ENCODE measurements around the gene ZBTB38. TPM values are rescaled to one million over a fixed set of nuclear protein-coding genes. Genes with fewer than 3 reads are reported as not detected.

ZBTB38 gene
- total and polyA plus RNA-seq, 2 experiments from 2014 or later = 112 to 175 TPM

DNA sequence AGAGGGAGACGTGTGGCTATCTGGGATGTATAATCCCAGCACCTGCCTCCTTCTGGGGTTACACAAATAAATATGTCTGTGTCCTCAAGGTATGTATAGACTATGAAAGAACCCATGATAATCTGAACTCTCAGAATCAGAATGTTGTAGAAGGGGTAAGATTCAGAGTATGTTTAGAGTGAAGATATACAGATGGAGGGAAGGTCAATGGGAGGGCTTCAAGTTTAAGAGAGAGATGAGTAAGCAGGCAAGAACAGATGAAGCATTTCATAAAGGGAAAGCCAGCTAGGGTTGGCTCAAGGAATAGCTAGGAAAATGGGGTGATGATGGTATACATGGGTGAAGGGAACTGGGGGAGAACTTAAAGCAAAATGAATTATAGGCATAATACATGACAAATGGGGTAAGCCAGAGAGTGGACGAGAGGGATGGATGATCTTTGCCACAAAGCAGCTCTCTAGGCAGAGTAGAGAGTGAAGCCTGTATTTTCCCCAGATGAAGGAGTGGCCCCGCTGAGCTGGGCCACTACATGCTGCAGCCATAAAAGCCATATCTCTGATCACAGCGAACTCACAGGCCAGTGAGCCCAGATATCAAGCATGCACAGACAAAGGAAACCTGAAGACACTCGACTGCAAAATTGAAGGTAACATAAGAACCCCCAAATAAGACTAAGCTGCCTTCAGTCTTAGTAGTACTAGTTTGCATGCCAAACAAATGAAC lies 15.9 kb upstream of the ZBTB38 start:
- 89 to 92% methylated on average over 5 of the region's 5 CpGs for WGBS, 2 experiments (ENCODE audit: low coverage in 1 of 2, low lambda C conversion rate in 2 of 2, missing lambda C conversion rate in 2 of 2)
- H3K27me3 ChIP-seq (replicated peaks; ENCODE audit: insufficient read depth) = no peaks in the 10 kb centered on the region
- in situ Hi-C loops (cut with MboI) = no loop called here
- no peak for TF ChIP-seq EZH2 (IDR thresholded peaks at IDR 0.05; ENCODE audit: insufficient read depth, poor library complexity, severe bottlenecking)
- no peak for TF ChIP-seq EZH2phosphoT487 (IDR thresholded peaks at IDR 0.05; ENCODE audit: insufficient read depth, low read depth)
- H3K4me3 ChIP-seq = no peak overlapping the region
- H3K79me2 ChIP-seq (ENCODE audit: insufficient read depth) = no peaks in the 10 kb centered on the region
- no peaks in the 10 kb centered on the region for H3K36me3 ChIP-seq (ENCODE audit: low read depth)
- peaks cover 13% of the 10 kb centered on the region for H3K4me1 ChIP-seq (ENCODE audit: insufficient read depth)
- no peaks in the 10 kb centered on the region for H4K20me1 ChIP-seq (ENCODE audit: insufficient read depth)
- no peak overlapping the region for H3K4me2 ChIP-seq (ENCODE audit: unreplicated experiment)
- no peak overlapping the region for H3K9ac ChIP-seq
- H3K9me3 ChIP-seq (ENCODE audit: low read depth) = no peaks in the 10 kb centered on the region
- no peak for DNase-seq
- H2AFZ ChIP-seq = no peak overlapping the region
- peaks cover 23% of the 10 kb centered on the region for H3F3A ChIP-seq (ENCODE audit: insufficient read depth)
- no peak overlapping the region for H3K27ac ChIP-seq
- no peaks in the 10 kb centered on the region for H3K9me2 ChIP-seq (ENCODE audit: insufficient read depth)

DNA sequence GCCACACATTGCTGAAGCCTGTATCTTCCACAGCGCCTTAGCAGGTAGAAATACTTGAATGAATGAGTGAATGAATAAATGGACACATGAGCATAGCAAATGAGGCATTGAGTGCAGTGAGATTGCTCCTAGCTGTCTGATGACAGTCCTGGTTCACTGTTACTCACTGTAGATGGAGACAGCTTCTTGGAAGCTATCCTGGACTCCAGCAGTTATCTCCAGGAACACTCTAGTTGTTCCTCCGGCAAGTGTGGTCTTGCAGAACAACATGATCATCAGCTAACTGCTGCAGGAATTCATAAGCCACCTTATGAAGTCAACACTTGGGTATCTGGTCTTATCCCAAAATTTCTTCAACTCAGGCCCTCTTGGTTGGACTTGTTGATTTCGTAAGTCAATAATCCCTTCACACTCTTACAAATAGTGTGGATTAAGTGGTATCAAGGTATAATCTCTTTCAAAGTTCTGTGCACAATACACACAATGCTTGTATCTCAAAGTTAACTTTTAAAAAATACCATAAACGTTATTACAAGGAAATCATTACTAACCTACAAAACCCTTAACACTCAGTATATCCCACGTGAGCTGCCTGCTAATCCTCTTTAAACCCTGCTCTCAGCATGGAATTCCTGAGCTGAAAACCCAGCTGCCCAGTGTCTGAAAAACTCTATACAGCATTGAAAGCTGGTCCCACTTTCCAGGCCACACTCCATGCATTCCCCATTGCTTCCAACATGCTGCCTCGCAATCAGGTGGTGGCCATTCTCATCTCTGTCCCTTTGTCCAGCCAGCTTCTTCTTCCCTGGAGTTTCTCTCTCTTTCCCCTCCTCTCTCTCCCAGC lies 14.4 kb upstream of the ZBTB38 start:
- H4K20me1 ChIP-seq (ENCODE audit: insufficient read depth) = no peaks in the 10 kb centered on the region
- no peak overlapping the region for H3K4me2 ChIP-seq (ENCODE audit: unreplicated experiment)
- no peak overlapping the region for H3K27ac ChIP-seq
- H3K4me3 ChIP-seq = no peak overlapping the region
- no peaks in the 10 kb centered on the region for H3K9me2 ChIP-seq (ENCODE audit: insufficient read depth)
- H3F3A ChIP-seq (ENCODE audit: insufficient read depth) = peaks cover 23% of the 10 kb centered on the region
- H3K4me1 ChIP-seq (ENCODE audit: insufficient read depth) = peaks cover 10% of the 10 kb centered on the region; the same call in 1 of the 2 replicates
- TF ChIP-seq EZH2 (IDR thresholded peaks at IDR 0.05; ENCODE audit: insufficient read depth, poor library complexity, severe bottlenecking) = no peak
- no peak for TF ChIP-seq EZH2phosphoT487 (IDR thresholded peaks at IDR 0.05; ENCODE audit: insufficient read depth, low read depth)
- no peaks in the 10 kb centered on the region for H3K9me3 ChIP-seq (ENCODE audit: low read depth)
- no peaks in the 10 kb centered on the region for H3K36me3 ChIP-seq (ENCODE audit: low read depth)
- no peaks in the 10 kb centered on the region for H3K27me3 ChIP-seq (replicated peaks; ENCODE audit: insufficient read depth)
- H3K9ac ChIP-seq = no peak overlapping the region
- WGBS, 2 experiments (ENCODE audit: low coverage in 1 of 2, low lambda C conversion rate in 2 of 2, missing lambda C conversion rate in 2 of 2) = 83 to 84% methylated on average over 6 of the region's 6 CpGs
- no peaks in the 10 kb centered on the region for H3K79me2 ChIP-seq (ENCODE audit: insufficient read depth)
- in situ Hi-C loops (cut with MboI) = no loop called here
- peak; percentile 66 for DNase-seq
- H2AFZ ChIP-seq = no peak overlapping the region

DNA sequence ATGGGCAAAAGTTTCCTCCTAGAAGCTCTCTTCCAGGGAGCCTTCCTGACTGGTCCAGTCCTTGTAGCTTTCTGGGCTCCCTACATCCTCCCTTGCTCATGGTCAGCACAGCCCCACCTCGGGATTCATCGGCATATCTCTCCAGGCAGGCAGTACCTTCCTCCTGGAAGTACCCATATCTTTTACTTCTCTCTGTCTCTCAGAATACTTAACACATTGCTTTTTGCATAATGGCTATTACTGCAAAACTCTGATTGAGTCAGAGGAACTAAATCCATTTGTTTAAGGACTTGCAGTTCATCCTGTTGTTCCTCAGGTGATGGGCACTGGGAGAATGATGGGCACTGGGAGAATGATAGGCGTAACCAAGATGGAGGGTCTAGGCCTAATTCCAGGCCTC lies 13.8 kb upstream of the ZBTB38 start:
- in situ Hi-C loops (cut with MboI) = no loop called here
- H3F3A ChIP-seq (ENCODE audit: insufficient read depth) = peaks cover 23% of the 10 kb centered on the region
- 94 to 98% methylated on average over 3 of the region's 3 CpGs for WGBS, 2 experiments (ENCODE audit: low coverage in 1 of 2, low lambda C conversion rate in 2 of 2, missing lambda C conversion rate in 2 of 2)

DNA sequence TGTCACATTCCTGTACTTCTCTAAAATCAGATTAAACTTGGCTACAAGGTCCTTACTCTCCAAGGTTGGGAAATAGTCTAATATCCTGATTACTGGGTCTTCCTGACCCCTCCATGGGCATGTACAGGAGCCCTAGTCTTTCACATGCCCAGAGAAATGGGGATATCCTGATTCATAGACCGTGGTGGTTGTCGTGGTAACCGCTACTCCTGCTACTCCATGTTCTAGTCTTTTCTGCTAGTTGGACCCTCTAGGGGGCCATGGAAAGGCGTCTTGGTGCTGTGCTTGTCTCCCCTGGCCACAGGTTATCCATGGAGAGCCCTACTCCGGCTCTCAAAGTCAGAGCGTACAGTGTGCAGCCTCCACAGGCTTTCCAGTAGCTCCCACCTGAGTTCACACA lies 13.1 kb upstream of the ZBTB38 start:
- no peaks in the 10 kb centered on the region for H3K27me3 ChIP-seq (replicated peaks; ENCODE audit: insufficient read depth)
- peaks cover 17% of the 10 kb centered on the region for H3F3A ChIP-seq (ENCODE audit: insufficient read depth)
- no peak overlapping the region for H3K9ac ChIP-seq
- no peak overlapping the region for H3K27ac ChIP-seq
- no peaks in the 10 kb centered on the region for H3K36me3 ChIP-seq (ENCODE audit: low read depth)
- WGBS, 2 experiments (ENCODE audit: low coverage in 1 of 2, low lambda C conversion rate in 2 of 2, missing lambda C conversion rate in 2 of 2) = 84 to 85% methylated on average over 6 of the region's 6 CpGs
- no peak overlapping the region for H3K4me2 ChIP-seq (ENCODE audit: unreplicated experiment)
- H3K4me1 ChIP-seq (ENCODE audit: insufficient read depth) = peaks cover 10% of the 10 kb centered on the region; the same call in 1 of the 2 replicates
- in situ Hi-C loops (cut with MboI) = no loop called here
- no peak overlapping the region for H3K4me3 ChIP-seq
- H4K20me1 ChIP-seq (ENCODE audit: insufficient read depth) = no peaks in the 10 kb centered on the region
- H2AFZ ChIP-seq = no peak overlapping the region
- no peak for TF ChIP-seq EZH2 (IDR thresholded peaks at IDR 0.05; ENCODE audit: insufficient read depth, poor library complexity, severe bottlenecking)
- no peak for TF ChIP-seq EZH2phosphoT487 (IDR thresholded peaks at IDR 0.05; ENCODE audit: insufficient read depth, low read depth)
- no peak for DNase-seq
- no peaks in the 10 kb centered on the region for H3K9me3 ChIP-seq (ENCODE audit: low read depth)
- H3K79me2 ChIP-seq (ENCODE audit: insufficient read depth) = no peaks in the 10 kb centered on the region
- H3K9me2 ChIP-seq (ENCODE audit: insufficient read depth) = no peaks in the 10 kb centered on the region

More for the DNA sequence above, 13.8 kb upstream of the ZBTB38 start:
- TF ChIP-seq EZH2 (IDR thresholded peaks at IDR 0.05; ENCODE audit: insufficient read depth, poor library complexity, severe bottlenecking) = no peak
- no peak for TF ChIP-seq EZH2phosphoT487 (IDR thresholded peaks at IDR 0.05; ENCODE audit: insufficient read depth, low read depth)
- Histone ChIP-seq H3K36me3 (ENCODE audit: low read depth) (no peaks in the 10 kb centered on the region), H3K9me2 (ENCODE audit: insufficient read depth) (no peaks in the 10 kb centered on the region), H4K20me1 (ENCODE audit: insufficient read depth) (no peaks in the 10 kb centered on the region), H3K79me2 (ENCODE audit: insufficient read depth) (no peaks in the 10 kb centered on the region), H3K9ac (no peak overlapping the region), H3K9me3 (ENCODE audit: low read depth) (no peaks in the 10 kb centered on the region), H3K27ac (no peak overlapping the region), H2AFZ (no peak overlapping the region), H3K27me3 (replicated peaks; ENCODE audit: insufficient read depth) (no peaks in the 10 kb centered on the region), H3K4me3 (no peak overlapping the region), H3K4me2 (ENCODE audit: unreplicated experiment) (no peak overlapping the region), H3K4me1 (ENCODE audit: insufficient read depth) (peaks cover 10% of the 10 kb centered on the region; the same call in 1 of the 2 replicates)
- DNase-seq = no peak

Measured in GM23248 (cell line).